Breast epithelium (tissue), 4 donors: Measurements from ENCODE around the gene BANF1. TPM values are rescaled to one million over a fixed set of nuclear protein-coding genes. Genes with fewer than 3 reads are reported as not detected.

Source experiments
- DNase-seq, 2 donors: peaks; one replicate each; pipeline ENCODE4 v3.0.0-alpha.2; 2019; ENCODE audit warnings: low spot score in 2 of 2
- H3K27ac ChIP-seq, 2 donors: fragments of 200-600 bp; sonication (generic) in 1 of 2; one replicate each; pipeline ENCODE4 v1.5.1; 2016 to 2019; ENCODE audit warnings: mild to moderate bottlenecking in 1 of 2
- H3K27me3 ChIP-seq, 2 donors: fragments of 200-600 bp; sonication (generic) in 1 of 2; one replicate each; pipeline versions ENCODE4 v1.5.1 to v1.6.0; 2017 to 2019; ENCODE audit warnings: control low read depth in 1 of 2, mild to moderate bottlenecking in 1 of 2
- H3K36me3 ChIP-seq: fragments of 200-600 bp; one replicate; pipeline ENCODE4 v1.5.1; 2019
- H3K4me1 ChIP-seq, 2 donors: fragments of 200-600 bp; sonication (generic); one replicate each; pipeline ENCODE4 v1.5.1; 2016 to 2019; ENCODE audit warnings: control low read depth in 1 of 2
- H3K4me3 ChIP-seq, 3 donors: fragments of 200-600 bp; sonication (generic); 1 replicate in 2 of 3; 2 replicates in 1 of 3; pipeline ENCODE4 v1.5.1; 2016 to 2019; ENCODE audit warnings: mild to moderate bottlenecking in 3 of 3, moderate library complexity in 2 of 3
- H3K9me3 ChIP-seq, 2 donors: fragments of 200-600 bp; sonication (generic) in 1 of 2; one replicate each; pipeline ENCODE4 v1.5.1; 2016 to 2019; ENCODE audit warnings: control low read depth in 1 of 2
- CTCF ChIP-seq, 3 donors: fragments of 450-650 bp; IDR thresholded peaks; one replicate each; pipeline ENCODE4 v1.5.1; 2016 to 2017; ENCODE audit warnings: antibody characterized with exemption in 3 of 3, mild to moderate bottlenecking in 3 of 3, moderate library complexity in 3 of 3
- POLR2A ChIP-seq: fragments of 450-650 bp; IDR thresholded peaks from one replicate; pipeline ENCODE4 v1.6.1; 2016; ENCODE audit warnings: antibody characterized with exemption, mild to moderate bottlenecking, moderate library complexity
- POLR2AphosphoS5 ChIP-seq, 3 donors: sonication (generic); formaldehyde crosslinking; IDR thresholded peaks; one replicate each; pipeline ENCODE4 v1.6.1; 2017; ENCODE audit warnings: antibody characterized with exemption in 3 of 3
- intact Hi-C: fragments of 100-400 bp; cut with DNase I; formaldehyde crosslinking; loops from one replicate; pipeline ENCODE4 v1.15.1; 2023; ENCODE audit warnings: low total_unique reads
- total RNA-seq, 3 donors: library from RNA; depleted of rRNA; stranded (reverse); fragments of >200 nt; gene quantifications; one replicate each; pipeline ENCODE4 v1.1.0, GENCODE V29; 2016

Gene BANF1
- total RNA-seq, 3 donors from 2014 or later: 15.7 to 42.0 (median 37.4) TPM

GRCh38 chr11:65983589-65983987 lies 18.7 kb upstream of the BANF1 start:
- H3K27me3 ChIP-seq: no peaks in the 10 kb centered on the region
- intact Hi-C loops: no loop called here
- H3K36me3 ChIP-seq: no peaks in the 10 kb centered on the region
- H3K9me3 ChIP-seq: no peaks in the 10 kb centered on the region
- no peak for DNase-seq
- no peak overlapping the region for H3K4me3 ChIP-seq
- no peak overlapping the region for H3K27ac ChIP-seq
- TF ChIP-seq POLR2AphosphoS5 (IDR thresholded peaks at IDR 0.05) (no peak), POLR2A (no peak), CTCF (IDR thresholded peaks at IDR 0.05) (no peak)
- H3K4me1 ChIP-seq: no peaks in the 10 kb centered on the region

- intact Hi-C loops: no loop called here
- Histone ChIP-seq H3K27me3 (no peaks in the 10 kb centered on the region), H3K27ac (no peak overlapping the region), H3K9me3 (no peaks in the 10 kb centered on the region), H3K4me1 (no peaks in the 10 kb centered on the region), H3K4me3 (no peak overlapping the region), H3K36me3 (no peaks in the 10 kb centered on the region)
- DNase-seq: no peak
- TF ChIP-seq POLR2AphosphoS5 (IDR thresholded peaks at IDR 0.05) (no peak), CTCF (IDR thresholded peaks at IDR 0.05) (no peak), POLR2A (no peak)
Observed at GRCh38 chr11:65987336-65987735, 15.0 kb upstream of the BANF1 start.

GRCh38 chr11:65988791-65989592 lies 13.3 kb upstream of the BANF1 start:
- H3K27ac ChIP-seq: peak overlapping the region in 1 of 2 donors; percentile 36
- TF ChIP-seq POLR2AphosphoS5 (IDR thresholded peaks at IDR 0.05): peak in 2 of 3 donors; percentile 78 to 83
- TF ChIP-seq POLR2A: no peak
- TF ChIP-seq CTCF (IDR thresholded peaks at IDR 0.05): peak; percentile 96 to 99 (median 99)
- H3K36me3 ChIP-seq: no peaks in the 10 kb centered on the region
- H3K4me1 ChIP-seq: no peaks in the 10 kb centered on the region
- DNase-seq: peak; percentile 85 to 92
- H3K4me3 ChIP-seq: no peak overlapping the region
- H3K27me3 ChIP-seq: no peaks in the 10 kb centered on the region
- H3K9me3 ChIP-seq: no peaks in the 10 kb centered on the region
- intact Hi-C loops: no loop called here

GRCh38 chr11:65992056-65992455 lies 10.2 kb upstream of the BANF1 start:
- no peak for DNase-seq
- intact Hi-C loops: no loop called here

More at GRCh38 chr11:65992056-65992455, 10.2 kb upstream of the BANF1 start:
- TF ChIP-seq POLR2AphosphoS5 (IDR thresholded peaks at IDR 0.05) (no peak), POLR2A (no peak), CTCF (IDR thresholded peaks at IDR 0.05) (no peak)
- Histone ChIP-seq H3K4me3 (no peak overlapping the region), H3K9me3 (no peaks in the 10 kb centered on the region), H3K36me3 (no peaks in the 10 kb centered on the region), H3K4me1 (no peaks in the 10 kb centered on the region), H3K27ac (no peak overlapping the region), H3K27me3 (no peaks in the 10 kb centered on the region)
